DND-41 (cell line): ENCODE data around the gene PDZRN4.

Experiments
- EZH2 ChIP-seq: IDR thresholded peaks from 3 replicates; pipeline ENCODE4 v1.6.1; 2012; ENCODE audit warnings: borderline replicate concordance, low read depth, mild to moderate bottlenecking, moderate library complexity, low read length, inconsistent platforms; ENCODE audit not compliant: severe bottlenecking
- TF ChIP-seq, protein P1 (sequence below): IDR thresholded peaks from 2 replicates; pipeline ENCODE4 v1.5.1; 2012; ENCODE audit warnings: borderline replicate concordance, low read length, moderate library complexity, mild to moderate bottlenecking; ENCODE audit not compliant: poor library complexity, severe bottlenecking; ENCODE audit errors: extremely low read depth

DNA sequence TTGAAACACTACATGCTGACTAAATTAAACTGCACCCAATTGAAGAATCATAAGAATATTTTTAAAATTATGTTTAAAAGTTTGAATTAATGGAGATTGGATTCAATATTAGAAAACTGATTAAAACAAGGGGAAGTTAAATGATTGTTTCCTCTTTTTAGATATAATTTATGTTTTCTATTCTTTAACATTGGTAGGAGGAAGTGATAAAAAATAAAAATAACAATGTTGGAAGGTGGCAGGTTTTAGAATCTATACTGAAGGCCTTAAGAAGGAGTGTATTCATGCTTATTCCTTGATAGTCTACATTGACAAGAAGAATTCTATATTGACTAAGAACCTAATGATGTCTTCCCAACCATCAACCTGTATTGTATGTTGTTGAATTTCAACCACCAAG is 168.1 kb downstream of the PDZRN4 start:
- TF ChIP-seq, protein P1, sequence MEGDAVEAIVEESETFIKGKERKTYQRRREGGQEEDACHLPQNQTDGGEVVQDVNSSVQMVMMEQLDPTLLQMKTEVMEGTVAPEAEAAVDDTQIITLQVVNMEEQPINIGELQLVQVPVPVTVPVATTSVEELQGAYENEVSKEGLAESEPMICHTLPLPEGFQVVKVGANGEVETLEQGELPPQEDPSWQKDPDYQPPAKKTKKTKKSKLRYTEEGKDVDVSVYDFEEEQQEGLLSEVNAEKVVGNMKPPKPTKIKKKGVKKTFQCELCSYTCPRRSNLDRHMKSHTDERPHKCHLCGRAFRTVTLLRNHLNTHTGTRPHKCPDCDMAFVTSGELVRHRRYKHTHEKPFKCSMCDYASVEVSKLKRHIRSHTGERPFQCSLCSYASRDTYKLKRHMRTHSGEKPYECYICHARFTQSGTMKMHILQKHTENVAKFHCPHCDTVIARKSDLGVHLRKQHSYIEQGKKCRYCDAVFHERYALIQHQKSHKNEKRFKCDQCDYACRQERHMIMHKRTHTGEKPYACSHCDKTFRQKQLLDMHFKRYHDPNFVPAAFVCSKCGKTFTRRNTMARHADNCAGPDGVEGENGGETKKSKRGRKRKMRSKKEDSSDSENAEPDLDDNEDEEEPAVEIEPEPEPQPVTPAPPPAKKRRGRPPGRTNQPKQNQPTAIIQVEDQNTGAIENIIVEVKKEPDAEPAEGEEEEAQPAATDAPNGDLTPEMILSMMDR = no peak
- TF ChIP-seq EZH2 = no peak
